ENCODE results near the gene CGNL1.

The CGNL1 gene

GRCh38 chr15:57456559-57456958, 80.3 kb downstream of the CGNL1 start:
- no peak for DNase-seq (ENCODE audit: low read depth, low spot score)

DNA sequence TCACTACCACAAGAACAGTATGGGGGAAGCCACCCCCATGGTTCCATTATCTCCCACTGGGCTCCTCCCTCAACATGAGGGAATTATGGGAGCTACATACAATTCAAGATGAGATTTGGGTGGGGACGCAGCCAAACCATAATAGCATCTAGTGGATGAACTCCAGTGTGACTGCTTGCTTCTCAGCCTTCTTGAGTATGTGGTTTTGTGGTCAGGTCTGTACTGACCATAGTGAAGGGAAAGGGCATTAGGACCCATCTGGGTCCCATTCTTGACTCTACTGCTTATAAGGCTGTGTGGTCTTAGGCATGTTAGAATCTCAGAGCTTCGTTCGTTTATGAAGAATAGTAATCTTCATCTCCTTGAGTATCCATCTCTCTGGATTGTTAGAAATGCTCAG, 81.4 kb downstream of the CGNL1 start:
- no peak for DNase-seq (ENCODE audit: low read depth, low spot score)

GRCh38 chr15:57458356-57458781, 82.1 kb downstream of the CGNL1 start:
- no peak for DNase-seq (ENCODE audit: low read depth, low spot score)

DNA sequence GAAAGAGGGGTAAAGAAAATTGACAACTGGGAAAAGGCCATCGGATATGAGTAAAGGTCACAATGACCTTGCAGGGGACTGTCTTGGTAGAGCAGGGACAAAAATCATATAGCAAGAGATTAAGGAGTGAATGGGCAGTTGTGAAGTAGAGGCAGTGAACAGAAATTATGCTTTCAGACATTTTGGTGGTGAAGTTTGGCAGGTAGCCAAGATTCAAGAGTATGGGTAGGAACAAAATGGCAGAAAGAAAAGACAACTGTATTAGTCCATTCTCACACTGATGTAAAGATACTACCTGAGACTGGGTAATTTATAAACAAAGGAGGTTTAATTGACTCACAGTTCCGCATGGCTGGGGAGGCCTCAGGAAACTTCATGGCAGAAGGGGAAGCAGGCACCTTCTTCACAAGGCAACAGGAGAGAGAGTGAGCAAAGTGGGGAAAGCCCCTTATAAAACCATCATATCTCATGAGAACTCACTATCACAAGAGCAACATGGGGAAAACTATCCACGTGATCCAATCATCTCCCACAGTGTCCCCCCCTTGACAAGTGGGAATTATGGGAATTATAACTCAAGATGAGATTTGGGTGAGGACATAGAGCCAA, 84.0 kb downstream of the CGNL1 start:
- DNase-seq (ENCODE audit: low read depth, low spot score) = no peak

DNA sequence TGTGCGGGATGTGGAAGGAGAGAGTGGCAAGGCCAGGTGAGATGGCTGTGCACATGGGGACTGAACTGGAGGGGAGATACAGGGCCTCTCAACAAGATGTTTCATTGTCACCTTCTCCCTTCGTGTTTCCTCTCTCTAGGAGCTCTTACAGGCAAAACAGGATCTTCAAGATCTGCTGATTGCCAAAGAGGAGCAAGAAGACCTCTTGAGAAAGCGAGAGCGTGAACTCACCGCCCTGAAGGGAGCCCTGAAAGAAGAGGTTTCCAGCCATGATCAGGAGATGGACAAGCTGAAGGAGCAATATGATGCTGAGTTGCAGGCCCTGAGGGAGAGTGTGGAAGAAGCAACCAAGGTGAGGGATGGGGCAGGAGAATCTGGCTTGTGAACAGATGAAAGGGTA, 85.2 kb downstream of the CGNL1 start:
- DNase-seq (ENCODE audit: low read depth, low spot score) = peak; percentile 45

- no peak for DNase-seq (ENCODE audit: low read depth, low spot score)
Measured at GRCh38 chr15:57462381-57462780, 86.1 kb downstream of the CGNL1 start.

- DNase-seq (ENCODE audit: low read depth, low spot score) = no peak
Measured at GRCh38 chr15:57463360-57463759, 87.1 kb downstream of the CGNL1 start.

DNA sequence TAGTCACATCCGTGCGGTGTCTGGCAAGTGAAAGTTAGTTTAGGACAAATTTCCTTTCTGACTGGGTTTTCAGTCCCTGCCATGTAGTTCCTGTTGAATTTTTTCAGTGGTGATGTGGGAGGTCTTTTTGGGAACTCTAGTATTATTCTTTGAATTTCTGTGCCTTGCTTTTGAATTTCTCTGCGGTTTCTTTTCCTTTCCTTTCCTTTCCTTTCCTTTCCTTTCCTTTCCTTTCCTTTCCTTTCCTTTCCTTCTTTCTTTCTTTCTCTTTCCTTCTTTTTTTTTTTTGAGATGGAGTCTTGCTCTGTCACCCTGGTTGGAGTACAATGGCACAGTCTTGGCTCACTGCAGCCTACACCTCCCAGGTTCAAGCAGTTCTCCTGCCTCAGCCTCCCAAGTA, 88.2 kb downstream of the CGNL1 start:
- DNase-seq (ENCODE audit: low read depth, low spot score) = no peak

DNA sequence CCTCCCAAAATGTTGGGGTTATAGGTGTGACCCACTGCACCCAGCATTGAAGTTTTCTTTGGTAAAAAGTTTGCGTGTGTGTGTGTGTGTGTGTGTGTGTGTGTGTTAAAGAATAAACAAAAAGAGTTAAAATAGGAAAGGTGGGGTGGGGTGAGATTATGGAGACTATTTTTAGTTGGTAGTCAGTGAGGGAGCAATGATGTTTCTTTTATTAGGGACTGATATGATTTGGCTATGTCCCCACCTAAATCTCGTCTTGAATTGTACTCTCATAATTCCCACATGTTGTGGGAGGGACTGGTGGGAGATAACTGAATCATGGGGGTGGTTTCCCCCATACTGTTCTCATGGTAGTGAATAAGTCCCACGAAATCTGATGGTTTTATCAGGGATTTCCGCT, 92.2 kb downstream of the CGNL1 start:
- no peak for DNase-seq (ENCODE audit: low read depth, low spot score)

GRCh38 chr15:57470543-57470942, 94.2 kb downstream of the CGNL1 start:
- no peak for DNase-seq (ENCODE audit: low read depth, low spot score)

GRCh38 chr15:57472861-57473260, 96.6 kb downstream of the CGNL1 start:
- no peak for DNase-seq (ENCODE audit: low read depth, low spot score)

DNA sequence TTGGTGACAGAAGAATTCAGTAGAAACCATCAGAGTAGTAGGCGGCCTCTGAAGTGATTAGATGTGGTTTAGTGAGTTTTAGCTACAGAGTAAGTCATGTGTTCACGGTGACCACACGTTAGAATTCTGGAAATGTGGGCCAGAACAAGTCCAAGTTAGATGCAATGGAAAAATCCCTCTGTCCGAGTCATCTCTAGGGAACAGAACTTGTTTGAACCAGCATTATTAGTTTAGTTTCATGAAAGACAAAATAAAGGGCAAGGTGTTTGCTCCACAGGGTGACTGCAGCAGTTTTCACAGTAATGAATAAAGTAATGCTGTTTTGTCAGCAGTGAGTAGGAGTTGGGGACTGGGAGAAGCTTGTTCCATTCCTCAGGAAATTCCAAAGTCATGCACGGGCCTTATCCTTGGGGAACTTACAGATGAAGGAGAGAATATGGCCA, 100.2 kb downstream of the CGNL1 start:
- DNase-seq (ENCODE audit: low read depth, low spot score) = no peak

GRCh38 chr15:57477736-57478522, 101.6 kb downstream of the CGNL1 start:
- DNase-seq (ENCODE audit: low read depth, low spot score) = no peak

DNA sequence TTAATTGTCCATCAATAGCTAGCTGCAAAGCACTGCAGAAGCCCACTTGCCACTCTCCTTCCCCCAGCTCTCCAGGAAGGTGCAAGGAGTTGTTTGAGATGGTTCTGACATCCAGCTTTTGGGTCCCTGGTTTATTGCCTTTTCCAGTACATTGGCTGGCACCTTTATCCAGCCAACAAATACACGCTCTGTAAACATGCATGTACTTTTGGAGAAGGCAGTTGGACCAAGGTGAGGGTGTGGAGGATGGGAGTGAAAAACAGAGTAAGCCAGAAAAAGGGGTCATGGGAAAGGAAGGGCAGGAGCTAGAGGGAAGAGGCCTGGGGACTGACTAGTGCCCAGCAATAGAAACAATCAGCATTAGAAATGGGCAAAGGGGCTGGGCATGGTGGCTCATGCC, 102.7 kb downstream of the CGNL1 start:
- DNase-seq (ENCODE audit: low read depth, low spot score) = no peak

DNA sequence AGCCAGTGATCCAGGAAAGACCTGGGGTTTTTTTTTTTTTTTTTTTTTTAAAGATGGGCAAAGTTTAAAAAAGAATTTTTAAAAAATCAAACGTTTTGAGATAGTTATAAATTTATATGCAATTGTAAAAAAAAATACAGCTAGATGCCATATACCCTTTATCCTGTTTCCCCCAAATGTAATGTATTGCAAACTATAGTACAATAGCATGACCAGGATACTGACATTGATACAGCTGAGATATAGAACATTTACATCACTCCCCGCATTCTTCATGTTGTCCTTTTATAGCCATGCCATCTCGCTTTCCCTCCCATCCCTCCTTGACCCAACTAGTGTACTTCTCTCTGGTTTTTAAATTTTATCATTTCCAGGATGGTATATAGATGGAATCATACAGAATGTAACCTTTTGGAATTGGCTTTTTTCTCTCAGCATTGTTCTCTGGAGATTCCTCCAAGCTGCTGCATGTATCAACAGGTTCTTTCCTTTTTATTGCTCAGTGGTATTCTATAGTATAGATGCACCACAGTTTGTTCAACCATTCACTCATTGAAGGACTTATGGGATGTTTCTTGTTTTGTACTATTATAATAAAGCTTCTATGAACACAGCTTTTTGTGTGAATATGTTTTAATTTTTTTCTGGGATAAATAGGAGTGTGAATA, 104.9 kb downstream of the CGNL1 start:
- no peak for DNase-seq (ENCODE audit: low read depth, low spot score)

DNA sequence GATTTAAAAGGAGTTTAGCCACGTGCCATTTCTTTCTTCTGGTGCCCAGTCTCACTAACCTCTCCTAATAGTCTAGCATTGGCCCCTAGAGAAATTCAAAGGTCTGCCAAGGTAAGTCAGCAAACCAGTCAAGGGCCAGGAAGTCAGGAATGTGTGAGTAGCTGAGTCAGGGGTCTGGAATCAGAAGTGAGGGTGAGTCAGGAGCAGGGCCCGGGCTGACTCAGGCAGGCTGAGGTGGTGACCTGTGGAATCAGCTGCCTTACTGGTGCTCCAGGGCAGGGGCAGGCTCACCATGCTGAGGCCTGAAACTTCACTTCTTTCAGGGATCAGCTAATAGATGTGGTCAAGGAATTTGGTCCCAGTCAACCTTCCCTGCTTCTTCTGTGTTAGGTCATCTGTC, 109.6 kb downstream of the CGNL1 start:
- peak; percentile 96 for DNase-seq (ENCODE audit: low read depth, low spot score)

GRCh38 chr15:57486833-57487232, 110.5 kb downstream of the CGNL1 start:
- DNase-seq (ENCODE audit: low read depth, low spot score) = no peak

DNA sequence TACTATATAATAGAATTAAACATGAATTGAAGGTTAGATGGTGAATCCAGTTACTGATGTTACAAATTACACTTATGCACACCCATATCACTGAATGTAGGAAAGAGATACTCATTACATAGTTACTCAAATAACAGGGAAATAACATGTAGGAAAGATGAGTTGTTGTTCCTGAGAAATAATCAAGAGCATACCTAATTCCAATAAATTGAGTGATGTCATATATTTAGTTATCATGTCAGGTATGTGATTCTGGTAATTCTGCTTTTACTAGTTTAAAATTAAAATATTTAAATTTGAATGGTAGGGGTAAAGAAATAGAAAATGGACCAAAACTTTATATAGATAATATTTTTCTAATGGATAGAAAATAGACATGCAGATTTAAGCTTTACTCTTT, 112.8 kb downstream of the CGNL1 start:
- DNase-seq (ENCODE audit: low read depth, low spot score) = no peak

GRCh38 chr15:57493351-57493750, 117.0 kb downstream of the CGNL1 start:
- no peak for DNase-seq (ENCODE audit: low read depth, low spot score)

DNA sequence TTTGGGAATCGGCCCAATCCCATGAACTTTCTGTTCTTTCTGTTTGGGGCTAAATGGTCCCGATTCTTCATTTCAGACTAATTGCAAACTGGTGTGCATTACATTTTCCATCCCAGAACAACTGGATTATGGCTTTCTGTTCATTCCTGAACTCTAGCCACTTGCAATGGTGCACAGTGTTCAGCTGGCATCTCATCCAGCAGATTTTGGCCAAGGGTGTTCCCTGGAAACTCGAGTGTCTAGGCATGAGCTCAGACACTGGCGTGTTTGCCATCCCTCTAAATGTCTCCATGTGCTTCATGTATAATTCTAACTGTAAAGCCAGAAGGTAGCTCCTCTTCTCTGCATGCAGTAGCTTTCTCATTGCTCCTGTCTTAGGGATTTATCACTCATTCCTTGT, 118.3 kb downstream of the CGNL1 start:
- DNase-seq (ENCODE audit: low read depth, low spot score) = no peak

- no peak for DNase-seq (ENCODE audit: low read depth, low spot score)
Measured at GRCh38 chr15:57495041-57495440, 118.7 kb downstream of the CGNL1 start.

DNA sequence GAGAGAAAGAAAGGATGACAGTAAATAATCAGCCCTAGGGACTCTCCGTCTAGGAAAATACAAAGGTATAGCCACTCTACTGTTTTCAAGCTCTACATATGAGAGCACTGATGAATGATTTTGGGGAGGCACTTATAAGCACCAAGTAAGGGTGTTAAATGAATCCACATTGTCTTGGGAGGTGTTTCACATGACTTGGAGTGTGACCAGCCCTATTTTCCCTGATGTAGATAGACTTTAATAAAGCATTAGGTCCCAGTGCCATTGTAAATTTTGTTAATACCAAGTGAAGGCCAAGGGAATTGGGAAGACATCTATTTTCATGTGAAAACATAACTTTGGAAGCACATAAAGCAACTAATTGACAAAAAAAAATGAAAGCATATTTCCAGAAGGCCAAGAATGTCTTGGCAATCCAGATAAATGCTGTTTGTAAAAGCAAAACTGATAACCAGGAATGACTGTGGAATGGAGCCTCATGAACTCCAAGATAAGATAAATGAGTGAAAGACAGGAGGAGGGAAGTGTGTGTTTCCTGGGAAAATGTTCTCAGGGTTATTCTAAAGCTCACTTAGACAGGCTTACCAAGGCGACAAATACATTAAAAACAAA, 119.4 kb downstream of the CGNL1 start:
- no peak for DNase-seq (ENCODE audit: low read depth, low spot score)

DNA sequence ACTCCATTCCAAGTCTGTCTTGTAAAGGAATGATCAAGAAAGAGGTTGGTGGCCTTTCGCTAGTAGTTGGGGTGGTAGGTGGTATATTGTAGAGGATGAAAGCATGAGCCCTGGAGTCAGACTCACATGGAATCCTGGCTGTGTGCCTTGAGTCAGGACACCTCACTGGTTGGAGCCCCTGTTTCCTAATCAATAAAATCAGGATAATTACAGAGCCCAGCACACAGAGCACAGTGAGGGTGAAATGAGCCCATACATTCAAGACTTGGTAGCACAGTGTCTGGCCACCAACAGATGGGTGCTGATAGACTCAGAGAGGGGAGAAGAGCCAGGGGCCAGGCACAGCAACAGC, 120.3 kb downstream of the CGNL1 start:
- no peak for DNase-seq (ENCODE audit: low read depth, low spot score)

Data from ELF-1 (cell line).